HG03097 (cell line): ENCODE data around the gene RING1.

Experiments
- ATAC-seq: cut with Tn5 transposase; IDR thresholded peaks from one replicate; pipeline ENCODE4 v1.9.1; 2021; ENCODE audit not compliant: unreplicated experiment, low FRiP score

RING1 gene

GRCh38 chr6:33237741-33238140 is 29.4 kb downstream of the RING1 start:
- no peak for ATAC-seq

GRCh38 chr6:33241968-33242367 is 33.7 kb downstream of the RING1 start:
- ATAC-seq, result no peak

GRCh38 chr6:33243476-33243875 is 35.2 kb downstream of the RING1 start:
- ATAC-seq, result no peak

- ATAC-seq, result peak; percentile 45
Observed at GRCh38 chr6:33247977-33248642, 39.8 kb downstream of the RING1 start.

GRCh38 chr6:33248643-33248931 is 40.3 kb downstream of the RING1 start:
- no peak for ATAC-seq

- peak; percentile 91 for ATAC-seq
Observed at GRCh38 chr6:33248932-33249731, 40.8 kb downstream of the RING1 start.

GRCh38 chr6:33249732-33250630 is 41.7 kb downstream of the RING1 start:
- ATAC-seq, result no peak

GRCh38 chr6:33250731-33251130 is 42.4 kb downstream of the RING1 start:
- ATAC-seq, result no peak

- ATAC-seq, result no peak
Observed at GRCh38 chr6:33251395-33252012, 43.2 kb downstream of the RING1 start.

- ATAC-seq, result no peak
Observed at GRCh38 chr6:33252759-33253158, 44.5 kb downstream of the RING1 start.

- ATAC-seq, result no peak
Observed at GRCh38 chr6:33254591-33254990, 46.3 kb downstream of the RING1 start.

GRCh38 chr6:33259032-33259431 is 50.7 kb downstream of the RING1 start:
- ATAC-seq, result no peak
